NCI-H128 (cell line): Measurements from ENCODE around the gene IL32.

ENCODE experiments used
- DNase-seq: peaks from one replicate; lab custom pipeline; 2025; ENCODE audit not compliant: unreplicated experiment; lab: John Stamatoyannopoulos, UW

Gene IL32

DNA sequence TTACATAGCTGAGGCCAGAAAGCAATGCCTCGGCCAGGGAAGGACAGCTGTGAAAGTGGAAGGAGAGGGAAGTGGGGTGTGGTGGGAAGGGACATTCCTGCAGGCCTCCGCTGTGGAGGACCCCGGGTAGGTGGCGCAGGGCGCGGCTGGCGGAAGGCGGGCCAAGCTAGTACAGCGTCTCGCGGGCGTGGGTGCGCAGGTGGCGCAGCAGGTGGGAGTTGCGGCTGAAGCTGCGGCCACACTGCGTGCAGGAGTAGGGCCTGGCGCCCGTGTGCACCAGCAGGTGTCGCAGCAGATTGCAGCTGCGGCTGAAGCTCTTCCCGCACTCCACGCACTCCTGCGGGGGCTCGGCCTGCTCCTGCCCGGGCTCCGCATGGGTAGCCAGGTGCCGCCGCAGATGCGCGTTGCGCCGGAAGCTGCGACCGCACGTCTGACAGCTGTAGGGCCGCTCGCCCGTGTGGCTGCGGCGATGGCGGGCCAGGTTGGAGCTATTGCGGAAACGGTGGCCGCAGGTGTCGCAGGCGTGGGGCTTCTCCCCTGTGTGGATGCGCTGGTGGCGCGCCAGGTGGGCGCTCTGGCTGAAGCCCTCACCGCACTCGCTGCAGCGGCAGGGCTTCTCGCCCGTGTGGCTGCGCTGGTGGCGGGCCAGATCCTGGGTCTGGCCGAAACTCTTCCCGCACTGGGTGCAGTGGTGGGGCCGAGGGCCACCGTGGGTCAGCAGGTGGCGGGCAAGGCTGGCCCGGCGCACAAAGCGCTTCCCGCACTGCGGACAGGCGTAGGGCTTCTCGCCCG is 23.7 kb downstream of the IL32 start:
- DNase-seq: no peak

GRCh38 chr16:3089717-3090592 is 24.5 kb downstream of the IL32 start:
- DNase-seq: no peak

DNA sequence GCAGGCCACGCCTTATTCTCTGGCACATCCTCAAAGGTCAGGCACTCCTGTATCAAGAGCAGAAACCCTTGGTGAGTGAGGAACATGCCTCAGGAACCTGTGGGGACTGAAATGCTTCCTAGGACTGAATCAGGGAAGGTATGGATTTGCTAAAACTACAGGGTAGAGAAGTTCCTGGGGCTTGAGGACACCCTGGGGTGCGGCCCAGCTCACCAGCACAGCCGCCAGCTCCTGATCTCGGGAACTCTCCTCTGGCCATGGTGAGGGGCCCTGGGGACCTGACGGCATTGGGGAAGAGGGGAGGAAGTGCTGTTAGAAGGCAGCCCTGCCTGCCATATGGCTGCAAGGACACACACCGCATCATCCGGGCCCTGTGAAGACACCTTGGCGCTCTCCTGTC is 26.1 kb downstream of the IL32 start:
- DNase-seq: no peak

- no peak for DNase-seq
Observed at GRCh38 chr16:3092501-3092941, 27.1 kb downstream of the IL32 start.

DNA sequence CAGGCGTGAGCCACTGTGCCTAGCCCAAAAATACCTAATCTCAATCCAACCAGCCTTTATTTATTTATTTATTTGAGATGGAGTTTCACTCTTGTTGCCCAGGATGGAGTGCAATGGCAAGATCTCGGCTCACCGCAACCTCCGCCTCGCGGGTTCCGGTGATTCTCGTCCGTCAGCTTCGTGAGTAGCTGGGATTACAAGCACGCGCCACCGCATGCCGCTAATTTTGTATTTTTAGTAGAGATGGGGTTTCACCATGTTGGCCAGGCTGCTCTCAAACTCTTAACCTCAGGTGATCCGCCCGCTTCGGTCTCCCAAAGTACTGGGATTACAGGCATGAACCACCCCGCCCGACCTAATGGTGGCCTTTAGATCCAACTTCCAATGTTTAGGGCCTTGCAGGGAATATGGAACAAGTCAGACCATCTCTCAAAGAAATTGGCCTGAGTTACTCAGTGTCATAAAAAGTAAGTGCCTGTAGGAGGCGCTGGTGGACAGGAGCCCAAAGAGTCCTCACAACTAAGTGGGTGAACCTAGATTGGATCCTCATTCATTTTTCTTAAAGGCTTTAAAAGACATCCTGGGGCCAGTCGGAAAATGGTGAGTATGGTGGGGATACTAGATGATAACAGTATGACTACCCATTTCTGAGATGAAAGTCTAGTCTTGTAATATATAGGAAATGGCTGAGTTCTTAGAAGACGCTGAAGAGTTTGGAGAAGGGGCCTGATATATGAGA is 29.0 kb downstream of the IL32 start:
- DNase-seq: no peak

GRCh38 chr16:3095869-3096268 is 30.4 kb downstream of the IL32 start:
- no peak for DNase-seq

- DNase-seq: no peak
Observed at GRCh38 chr16:3096362-3096761, 30.9 kb downstream of the IL32 start.

DNA sequence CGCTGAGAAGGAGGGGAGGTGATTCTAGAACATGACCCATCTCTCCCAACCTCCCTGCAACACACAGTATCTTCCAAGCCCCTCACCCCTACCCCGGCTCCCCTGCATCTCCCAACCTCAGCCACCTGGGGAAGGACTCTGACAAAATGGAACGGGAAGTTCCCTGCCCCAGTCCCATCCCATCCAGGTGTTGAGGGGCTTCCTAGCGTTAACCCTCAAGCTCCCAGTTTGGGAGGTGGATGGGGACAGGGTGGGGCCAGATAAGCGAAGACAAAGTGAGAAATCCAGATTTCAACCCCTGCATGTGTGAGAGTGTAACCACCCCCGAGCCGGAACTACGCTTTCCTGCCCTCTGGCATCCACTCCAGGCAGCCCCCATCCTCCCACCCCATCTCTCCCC is 31.8 kb downstream of the IL32 start:
- no peak for DNase-seq

DNA sequence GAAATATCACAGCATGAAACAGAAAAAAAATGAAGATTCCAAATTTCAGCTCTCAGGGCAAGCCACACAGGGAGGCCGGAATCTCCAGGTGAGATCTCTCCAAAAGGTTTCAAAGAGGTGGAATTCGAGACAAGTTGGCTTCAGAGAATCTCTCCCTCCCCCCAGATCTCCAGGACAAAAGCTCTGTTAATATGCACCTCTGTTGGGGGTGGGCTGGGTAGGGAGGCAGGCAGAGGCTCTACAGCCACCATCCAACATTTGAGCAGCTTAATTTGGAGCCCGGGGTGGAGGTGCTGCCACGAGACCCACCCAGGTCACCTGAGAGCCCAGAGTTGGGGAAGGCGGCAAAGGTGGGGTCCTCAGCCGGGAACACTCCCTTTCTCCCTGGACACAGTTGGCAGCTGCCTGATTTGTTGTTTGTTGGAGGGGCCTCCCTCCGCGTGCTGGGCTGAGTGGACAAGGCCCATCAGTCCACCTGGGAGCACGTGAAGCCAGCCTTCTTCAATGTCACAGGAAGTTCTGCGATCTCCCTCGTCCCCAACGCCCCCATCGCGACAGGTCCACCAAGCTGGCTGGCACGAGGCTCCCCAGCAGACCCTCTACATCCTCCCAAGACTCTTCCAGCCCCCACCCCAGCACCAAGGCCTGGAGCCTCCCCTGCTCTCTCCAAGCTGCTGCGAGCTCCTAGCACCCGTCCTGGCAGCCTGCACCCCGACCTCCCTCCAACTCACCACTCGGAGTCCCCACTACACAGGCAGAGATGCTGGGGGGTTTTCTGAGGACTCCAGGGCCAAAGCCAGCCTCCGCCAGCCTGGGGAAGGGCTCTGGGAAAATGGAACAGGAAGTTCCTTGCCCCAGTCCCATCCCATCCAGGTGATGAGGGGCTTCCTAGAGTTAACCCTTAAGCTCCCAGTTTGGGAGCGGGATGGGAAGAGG is 33.3 kb downstream of the IL32 start, which contains the start of gene ZSCAN10:
Gene ZSCAN10 (minus strand): TSS at position 836 of the 936 bp plus-strand sequence. CDS start 6,357 bp downstream, outside the sequence.
- DNase-seq: no peak

GRCh38 chr16:3099395-3099731 is 33.9 kb downstream of the IL32 start:
- DNase-seq: no peak

DNA sequence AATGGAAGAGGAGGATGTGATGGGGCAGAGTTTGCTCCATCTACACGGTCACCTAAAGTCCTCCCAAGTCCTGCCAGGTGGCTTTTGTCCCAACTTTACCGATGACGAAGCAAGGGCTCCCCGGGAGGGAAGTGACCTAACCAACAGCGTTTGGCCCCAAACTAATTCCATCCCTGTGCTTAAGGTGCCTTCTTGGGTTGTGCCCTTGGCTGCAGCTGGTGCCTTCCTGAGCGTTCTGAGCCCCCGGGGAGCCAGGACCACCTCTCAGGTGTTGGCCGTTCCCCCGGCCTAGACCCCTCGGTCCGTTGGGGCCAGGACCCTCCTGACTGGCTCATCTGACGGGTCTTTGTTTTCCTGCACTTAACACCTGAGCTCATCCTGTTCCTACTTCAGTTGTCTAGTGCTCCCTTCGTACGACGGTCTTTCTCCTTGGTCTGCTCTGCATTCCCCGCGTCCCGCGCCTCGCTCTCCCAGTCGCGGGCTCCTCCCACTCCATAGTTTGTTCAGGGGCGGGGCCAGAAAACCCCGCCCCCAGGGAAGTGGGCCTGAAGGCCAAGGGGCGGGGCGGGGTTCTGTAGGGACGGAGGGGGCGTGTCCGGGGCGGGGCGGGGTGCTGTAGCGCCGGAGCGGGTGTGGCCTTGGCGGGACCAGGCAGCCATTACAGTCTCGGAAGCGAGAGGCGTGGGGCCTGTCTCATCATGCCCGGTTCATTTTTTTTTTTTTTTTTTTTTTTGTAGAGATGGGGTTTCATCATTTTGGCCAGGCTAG is 34.5 kb downstream of the IL32 start:
- DNase-seq: peak; percentile 56

DNA sequence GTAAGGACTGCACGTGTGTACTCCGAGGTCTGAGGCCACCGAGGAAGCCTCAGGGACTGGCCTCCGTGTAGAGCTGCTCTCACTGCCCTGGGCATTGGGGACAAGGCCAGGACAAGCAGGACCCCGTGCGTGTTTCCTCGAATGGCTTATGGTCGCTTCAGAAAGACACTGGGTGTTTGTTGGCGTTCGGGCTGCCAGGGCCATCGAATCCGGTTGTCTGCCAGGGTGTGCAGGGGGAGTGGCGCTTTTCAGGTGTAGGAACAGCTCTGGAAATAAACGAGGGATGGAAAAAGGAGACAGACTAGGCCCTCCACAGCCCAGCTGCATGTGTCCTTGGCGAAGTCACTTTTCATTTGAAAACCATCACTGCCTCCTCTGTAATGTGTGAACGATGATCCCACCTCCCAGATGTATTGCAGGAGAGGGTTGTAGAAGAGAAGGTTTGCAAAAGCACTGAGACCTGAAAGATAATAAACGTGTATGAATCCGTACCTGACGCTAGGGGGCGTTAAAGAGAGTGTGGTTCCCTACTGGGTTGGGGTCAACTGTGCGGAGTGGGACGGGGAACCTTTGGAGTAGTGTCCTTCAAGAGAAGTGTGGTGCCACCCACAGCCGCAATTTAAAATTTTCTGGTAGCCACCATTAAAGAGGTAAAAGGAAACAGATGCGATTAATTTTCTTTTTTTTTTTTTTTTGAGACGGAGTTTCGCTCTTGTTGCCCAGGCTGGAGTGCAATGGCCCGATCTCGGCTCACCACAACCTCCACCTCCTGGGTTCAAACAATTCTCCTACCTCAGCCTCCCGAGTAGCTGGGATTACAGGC is 35.8 kb downstream of the IL32 start:
- no peak for DNase-seq

GRCh38 chr16:3101841-3102470 is 36.5 kb downstream of the IL32 start:
- DNase-seq: no peak

- peak; percentile 70 for DNase-seq
Observed at GRCh38 chr16:3106205-3106928, 40.9 kb downstream of the IL32 start.

DNA sequence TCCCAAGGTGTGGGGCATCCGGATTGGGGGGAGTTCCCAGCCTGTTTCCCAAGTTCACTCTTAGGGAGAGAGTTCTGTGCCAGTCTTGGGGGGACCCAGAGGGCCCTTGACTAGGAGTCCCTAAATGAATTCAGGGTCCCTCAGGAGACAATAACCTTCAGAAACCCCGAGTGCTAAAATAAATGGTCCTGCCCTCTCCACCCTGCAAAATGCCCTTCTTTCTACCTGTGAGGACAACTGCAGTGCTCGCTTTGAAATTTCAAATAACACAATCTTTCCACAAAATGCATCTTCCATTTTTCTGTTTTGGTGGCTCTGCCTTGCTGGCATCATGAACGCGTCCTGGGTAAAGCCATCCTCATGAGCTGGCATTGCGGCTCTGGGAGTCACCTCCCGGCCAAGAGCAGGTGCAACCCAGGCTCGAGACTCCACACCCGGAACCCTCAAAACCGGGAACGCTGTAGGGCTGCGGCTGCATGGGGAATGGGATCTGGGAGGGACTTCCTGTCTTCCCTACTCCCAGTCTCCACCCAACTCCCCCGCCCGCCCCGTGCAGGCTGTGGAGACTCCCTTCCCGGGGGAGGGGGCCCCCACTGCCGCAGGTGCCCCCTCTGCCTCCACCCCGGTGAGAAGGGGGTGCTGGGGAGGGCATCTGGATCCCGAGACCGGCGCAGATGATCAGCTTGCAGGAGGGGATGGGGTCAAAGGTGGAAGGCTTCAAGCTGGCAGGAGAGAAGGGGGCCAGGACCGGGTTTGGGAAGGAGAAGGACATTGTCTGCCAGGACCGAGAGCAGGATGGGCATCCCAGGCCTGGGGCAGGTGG is 46.8 kb downstream of the IL32 start, which contains the start of gene ZNF205:
Gene ZNF205 (plus strand): TSS at position 529 of the 823 bp plus-strand sequence. CDS start 845 bp downstream, outside the sequence.
- peak; percentile 71 for DNase-seq

DNA sequence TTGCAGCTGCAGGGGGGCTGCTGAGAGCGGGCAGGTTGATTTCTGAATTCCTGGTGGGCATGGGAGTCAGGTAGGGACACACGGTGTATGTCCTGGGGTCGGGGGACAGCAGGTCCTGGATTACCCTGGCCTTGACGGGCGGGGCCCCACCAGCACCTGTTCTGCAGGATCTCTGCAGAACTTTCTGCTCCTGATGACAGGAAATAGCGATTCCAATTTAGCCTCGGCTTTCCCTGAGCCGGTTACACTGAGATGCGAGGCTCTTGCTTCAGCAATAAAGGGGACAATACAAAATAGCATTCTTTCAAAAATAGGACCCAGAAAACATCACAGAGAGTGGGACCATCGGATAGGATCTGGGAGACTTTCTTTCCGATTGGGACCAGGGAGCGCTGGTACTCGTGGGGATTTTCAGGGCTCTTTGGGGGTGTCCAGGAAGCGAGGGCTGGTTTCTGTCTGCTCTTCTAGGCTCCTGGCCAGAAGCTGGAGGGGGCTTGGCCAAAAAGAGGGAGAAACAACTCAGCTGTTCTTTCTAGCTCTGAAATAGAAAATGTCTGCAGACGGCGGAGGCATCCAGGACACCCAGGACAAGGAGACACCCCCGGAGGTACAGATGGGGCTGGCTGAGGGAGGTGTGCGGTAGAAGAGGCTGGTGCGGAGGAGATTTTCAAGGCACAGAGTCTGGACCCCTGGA is 47.6 kb downstream of the IL32 start:
- no peak for DNase-seq
